ENCODE measurements around the gene GRIK3.

Gene GRIK3

GRCh38 chr1:37033355-37034101 is 787 bp downstream of the GRIK3 start:
- TF ChIP-seq, protein P1, sequence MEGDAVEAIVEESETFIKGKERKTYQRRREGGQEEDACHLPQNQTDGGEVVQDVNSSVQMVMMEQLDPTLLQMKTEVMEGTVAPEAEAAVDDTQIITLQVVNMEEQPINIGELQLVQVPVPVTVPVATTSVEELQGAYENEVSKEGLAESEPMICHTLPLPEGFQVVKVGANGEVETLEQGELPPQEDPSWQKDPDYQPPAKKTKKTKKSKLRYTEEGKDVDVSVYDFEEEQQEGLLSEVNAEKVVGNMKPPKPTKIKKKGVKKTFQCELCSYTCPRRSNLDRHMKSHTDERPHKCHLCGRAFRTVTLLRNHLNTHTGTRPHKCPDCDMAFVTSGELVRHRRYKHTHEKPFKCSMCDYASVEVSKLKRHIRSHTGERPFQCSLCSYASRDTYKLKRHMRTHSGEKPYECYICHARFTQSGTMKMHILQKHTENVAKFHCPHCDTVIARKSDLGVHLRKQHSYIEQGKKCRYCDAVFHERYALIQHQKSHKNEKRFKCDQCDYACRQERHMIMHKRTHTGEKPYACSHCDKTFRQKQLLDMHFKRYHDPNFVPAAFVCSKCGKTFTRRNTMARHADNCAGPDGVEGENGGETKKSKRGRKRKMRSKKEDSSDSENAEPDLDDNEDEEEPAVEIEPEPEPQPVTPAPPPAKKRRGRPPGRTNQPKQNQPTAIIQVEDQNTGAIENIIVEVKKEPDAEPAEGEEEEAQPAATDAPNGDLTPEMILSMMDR (IDR thresholded peaks at IDR 0.05; ENCODE audit: low read depth, low read length), result no peak
- in situ Hi-C loops (cut with HindIII; ENCODE audit: low sequenced_read_pairs), result no loop called here
- no peak overlapping the region for H3K4me3 ChIP-seq (ENCODE audit: low read depth, low read length)
- no peak for DNase-seq (ENCODE audit: low read depth, low spot score)

GRCh38 chr1:37032660-37033354 is 1.5 kb downstream of the GRIK3 start:
- in situ Hi-C loops (cut with HindIII; ENCODE audit: low sequenced_read_pairs), result no loop called here
- no peak for DNase-seq (ENCODE audit: low read depth, low spot score)
- no peak overlapping the region for H3K4me3 ChIP-seq (ENCODE audit: low read depth, low read length)
- TF ChIP-seq, protein P1 (IDR thresholded peaks at IDR 0.05; ENCODE audit: low read depth, low read length), result no peak

DNA sequence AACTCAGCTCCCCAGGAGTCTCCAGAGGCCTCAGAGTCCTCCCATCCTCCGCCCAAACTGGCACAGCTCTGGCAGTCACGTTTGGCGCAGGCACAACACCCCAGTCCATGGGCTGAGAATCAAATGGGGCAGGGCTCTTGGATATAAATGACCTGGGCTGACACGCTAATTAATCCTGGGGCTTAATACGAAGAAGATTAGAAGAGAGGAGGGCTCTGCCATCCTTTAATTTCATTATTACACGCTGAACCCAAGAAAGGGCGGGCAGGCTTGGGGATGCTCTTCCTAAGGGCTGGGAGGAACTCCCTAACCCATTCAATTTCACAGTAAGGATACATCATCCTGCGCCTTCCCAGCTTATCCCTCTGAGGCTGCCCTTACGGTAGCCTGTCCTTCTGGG is 2.4 kb downstream of the GRIK3 start:
- TF ChIP-seq, protein P1 (IDR thresholded peaks at IDR 0.05; ENCODE audit: low read depth, low read length), result no peak
- H3K4me3 ChIP-seq (ENCODE audit: low read depth, low read length), result no peak overlapping the region
- DNase-seq (ENCODE audit: low read depth, low spot score), result no peak
- in situ Hi-C loops (cut with HindIII; ENCODE audit: low sequenced_read_pairs), result no loop called here

DNA sequence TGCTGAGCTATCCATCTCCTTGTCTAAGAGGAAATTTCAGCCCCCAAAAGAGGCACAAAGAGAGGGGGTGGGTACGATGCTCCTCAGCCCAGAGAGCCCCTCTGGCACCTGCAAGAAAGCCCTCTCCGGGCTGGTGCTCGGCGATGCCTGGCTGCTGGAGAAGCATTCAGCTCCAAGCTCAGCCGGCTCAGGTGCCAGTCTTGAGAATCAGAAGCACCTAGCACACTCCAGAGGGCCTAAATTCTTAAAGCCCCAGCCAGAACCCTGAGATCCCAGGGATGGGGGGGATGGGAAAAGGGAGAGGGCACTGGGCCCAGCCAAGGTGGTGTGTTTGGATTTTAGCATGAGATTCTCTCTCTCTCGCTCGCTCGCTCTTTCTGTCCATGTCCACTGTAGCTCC is 2.9 kb downstream of the GRIK3 start:
- H3K4me3 ChIP-seq (ENCODE audit: low read depth, low read length), result no peak overlapping the region
- in situ Hi-C loops (cut with HindIII; ENCODE audit: low sequenced_read_pairs), result no loop called here
- TF ChIP-seq, protein P1 (IDR thresholded peaks at IDR 0.05; ENCODE audit: low read depth, low read length), result no peak
- DNase-seq (ENCODE audit: low read depth, low spot score), result no peak

DNA sequence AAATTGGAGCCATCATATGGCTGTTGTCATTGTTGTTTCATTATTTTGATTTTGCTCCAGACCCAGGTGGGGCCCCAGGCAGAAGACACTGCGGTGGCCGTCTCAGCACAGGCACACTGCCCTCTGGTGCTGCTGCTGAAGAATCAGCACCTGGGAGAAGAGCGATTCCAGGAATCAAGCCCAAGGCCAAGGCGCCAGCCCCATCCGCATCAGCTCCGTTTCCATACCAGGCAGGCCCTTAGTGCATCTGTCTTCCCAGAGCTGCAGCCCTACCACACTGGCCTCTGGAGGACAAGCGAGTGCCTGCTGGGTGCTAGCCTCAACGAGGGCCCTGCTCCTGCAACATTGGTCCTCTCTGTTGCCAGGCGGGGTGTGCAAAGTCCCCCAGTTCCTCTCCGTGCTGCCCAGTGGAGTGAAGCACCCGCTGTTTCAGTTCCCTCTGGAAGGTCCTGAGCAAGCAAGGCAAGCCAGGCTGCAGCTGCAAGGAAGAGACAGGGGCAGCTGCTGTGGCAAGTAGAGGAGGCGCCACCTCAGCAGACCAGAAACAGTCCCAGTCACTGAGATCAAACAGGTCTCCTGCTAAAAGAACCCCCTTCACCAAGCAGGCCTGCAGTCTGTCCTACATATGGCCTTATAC is 5.2 kb downstream of the GRIK3 start:
- in situ Hi-C loops (cut with HindIII; ENCODE audit: low sequenced_read_pairs), result no loop called here
- TF ChIP-seq, protein P1 (IDR thresholded peaks at IDR 0.05; ENCODE audit: low read depth, low read length), result no peak
- no peak for DNase-seq (ENCODE audit: low read depth, low spot score)
- no peak overlapping the region for H3K4me3 ChIP-seq (ENCODE audit: low read depth, low read length)

- in situ Hi-C loops (cut with HindIII; ENCODE audit: low sequenced_read_pairs), result no loop called here
- TF ChIP-seq, protein P1 (IDR thresholded peaks at IDR 0.05; ENCODE audit: low read depth, low read length), result no peak
- DNase-seq (ENCODE audit: low read depth, low spot score), result no peak
- H3K4me3 ChIP-seq (ENCODE audit: low read depth, low read length), result no peak overlapping the region
Measured at GRCh38 chr1:37021502-37021901, 12.8 kb downstream of the GRIK3 start.
